Adrenal gland (tissue), 12 donors: Measurements from ENCODE around the gene MBNL2. TPM values are rescaled to one million over a fixed set of nuclear protein-coding genes. Genes with fewer than 3 reads are reported as not detected.

ENCODE experiments used
- DNase-seq, 7 donors: peaks; one replicate each; pipeline ENCODE4 v3.0.0-alpha.2; 2019 to 2020
- H3K27ac ChIP-seq, 5 donors: fragments of 200-600 bp; sonication (generic) in 4 of 5; 1 replicate in 3 of 5; 2 replicates in 2 of 5; pipeline versions ENCODE4 v1.5.1 to v1.8.0; 2016 to 2020; ENCODE audit warnings: mild to moderate bottlenecking in 1 of 5
- H3K27me3 ChIP-seq: fragments of 200-600 bp; 2 replicates; pipeline ENCODE4 v1.8.0; 2021
- H3K36me3 ChIP-seq, 2 donors: fragments of 200-600 bp; replicated peaks in 1 of 2; 1 replicate in 1 of 2; 2 replicates in 1 of 2; pipeline versions ENCODE4 v1.5.1 to v1.8.0; 2018 to 2022
- H3K4me1 ChIP-seq, 2 donors: fragments of 200-600 bp; replicated peaks in 1 of 2; 1 replicate in 1 of 2; 2 replicates in 1 of 2; pipeline versions ENCODE4 v1.5.1 to v1.8.0; 2018 to 2021
- H3K4me3 ChIP-seq, 4 donors: fragments of 200-600 bp; sonication (generic) in 3 of 4; one replicate each; pipeline ENCODE4 v1.5.1; 2016 to 2018
- H3K9me3 ChIP-seq, 3 donors: fragments of 200-600 bp; sonication (generic) in 1 of 3; replicated peaks in 1 of 3; 1 replicate in 2 of 3; 2 replicates in 1 of 3; pipeline versions ENCODE4 v1.5.1 to v1.8.0; 2016 to 2021
- POLR2A ChIP-seq, 2 donors: fragments of 450-650 bp; IDR thresholded peaks; one replicate each; pipeline ENCODE4 v1.6.1; 2017; ENCODE audit warnings: antibody characterized with exemption in 2 of 2, mild to moderate bottlenecking in 2 of 2, moderate library complexity in 1 of 2
- WGBS, 4 donors: extraction: QIAGEN DNeasy Blood & Tissue Kit in 2 of 4; methylation state at CpG; one replicate each; pipeline versions ENCODE4 v1.1.5 to v1.1.7; 2013 to 2017; 5-methylcytosine and 5-hydroxymethylcytosine counted together
- intact Hi-C, 2 donors: fragments of 100-400 bp; cut with DNase I; formaldehyde crosslinking; loops; one replicate each; pipeline versions ENCODE4 v1.14.1 to v1.15.0; 2022 to 2023
- polyA plus RNA-seq, 3 donors: library from polyadenylated mRNA; stranded (reverse); fragments of 200-250 nt in 2 of 3; fragments of 350-450 nt in 1 of 3; fragmentation: Illumina TruSeq in 1 of 3; extraction: RNeasy Lipid Tissue Mini Kit (QIAGEN cat#74804) in 1 of 3; gene quantifications; one replicate each; pipeline ENCODE4 v1.2.3, GENCODE V29; 2013 to 2014
- total RNA-seq, 9 donors: library from RNA; depleted of rRNA in 4 of 9; stranded (reverse); fragments of >200 nt in 4 of 9; fragments of 120-200 nt in 1 of 9; fragmentation: NEBNext Ultra II Directional in 1 of 9; extraction: Animal tissue kit (Norgen Biotek cat#: 25700) in 1 of 9; gene quantifications; one replicate each; pipeline versions ENCODE4 v1.1.0 to v1.2.4, GENCODE V29; 2013 to 2023
- TF ChIP-seq, protein P1 (sequence below), 6 experiments: fragments of 450-650 bp in 4 of 6; fragments of 200-600 bp in 2 of 6; sonication (generic) in 1 of 6; IDR thresholded peaks; 1 replicate in 5 of 6; 2 replicates in 1 of 6; pipeline versions ENCODE4 v1.5.1 to v1.8.0; 2016 to 2021; ENCODE audit warnings: antibody characterized with exemption in 6 of 6, mild to moderate bottlenecking in 2 of 6, moderate library complexity in 1 of 6
- donor health status: healthy with polysubstance abuse.
- donor health status: Bipolar disorder and iron deficiency.
- donor health status: DM: yes; HTN: yes; CAD: no.
- donor health status: DM: no; HTN: no; CAD: no.
- donor health status: DM: no; HTN: no; CAD: no.
- donor health status: DM: yes; HTN: yes; CAD: no.

The MBNL2 gene
- total and polyA plus RNA-seq, 12 donors, result 29.2 to 250 (median 130) TPM

DNA sequence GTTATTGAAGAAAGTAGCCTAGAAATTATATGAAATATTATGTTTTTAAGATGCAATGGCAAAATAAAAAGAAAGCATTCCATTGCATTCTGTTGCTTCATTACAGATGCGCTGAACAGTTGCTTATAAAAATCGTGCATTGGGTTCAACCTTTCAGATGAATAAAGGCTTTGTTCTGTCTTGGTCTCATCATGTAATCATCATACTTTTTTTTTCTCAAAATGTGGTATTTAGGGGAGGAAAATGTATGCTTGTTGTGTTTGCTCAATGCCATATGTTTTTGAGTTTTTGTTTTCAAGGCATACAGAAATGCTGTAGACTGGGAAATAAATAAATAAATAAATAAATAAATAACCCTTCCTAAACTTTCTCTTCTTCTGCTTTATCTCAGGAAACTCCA, 1.1 kb upstream of the MBNL2 start:
- Histone ChIP-seq H3K9me3 (no peaks in the 10 kb centered on the region), H3K36me3 (no peaks in the 10 kb centered on the region), H3K27ac (peak overlapping the region in 1 of 5 donors; percentile 97), H3K27me3 (no peaks in the 10 kb centered on the region), H3K4me1 (peaks cover 7 to 20% of the 10 kb centered on the region in 2 donors), H3K4me3 (no peak overlapping the region)
- 89 to 93% (median 91%) methylated on average over 2 of the region's 2 CpGs for WGBS, 4 donors
- no peak for DNase-seq
- intact Hi-C loops, result loop anchor here (5.0 to 10.0 kb wide), 2 partner anchors 134 to 136 kb away; no protein-coding TSS in a partner anchor
- TF ChIP-seq, protein P1, sequence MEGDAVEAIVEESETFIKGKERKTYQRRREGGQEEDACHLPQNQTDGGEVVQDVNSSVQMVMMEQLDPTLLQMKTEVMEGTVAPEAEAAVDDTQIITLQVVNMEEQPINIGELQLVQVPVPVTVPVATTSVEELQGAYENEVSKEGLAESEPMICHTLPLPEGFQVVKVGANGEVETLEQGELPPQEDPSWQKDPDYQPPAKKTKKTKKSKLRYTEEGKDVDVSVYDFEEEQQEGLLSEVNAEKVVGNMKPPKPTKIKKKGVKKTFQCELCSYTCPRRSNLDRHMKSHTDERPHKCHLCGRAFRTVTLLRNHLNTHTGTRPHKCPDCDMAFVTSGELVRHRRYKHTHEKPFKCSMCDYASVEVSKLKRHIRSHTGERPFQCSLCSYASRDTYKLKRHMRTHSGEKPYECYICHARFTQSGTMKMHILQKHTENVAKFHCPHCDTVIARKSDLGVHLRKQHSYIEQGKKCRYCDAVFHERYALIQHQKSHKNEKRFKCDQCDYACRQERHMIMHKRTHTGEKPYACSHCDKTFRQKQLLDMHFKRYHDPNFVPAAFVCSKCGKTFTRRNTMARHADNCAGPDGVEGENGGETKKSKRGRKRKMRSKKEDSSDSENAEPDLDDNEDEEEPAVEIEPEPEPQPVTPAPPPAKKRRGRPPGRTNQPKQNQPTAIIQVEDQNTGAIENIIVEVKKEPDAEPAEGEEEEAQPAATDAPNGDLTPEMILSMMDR (IDR thresholded peaks at IDR 0.05), result no peak
- no peak for TF ChIP-seq POLR2A (IDR thresholded peaks at IDR 0.05)

DNA sequence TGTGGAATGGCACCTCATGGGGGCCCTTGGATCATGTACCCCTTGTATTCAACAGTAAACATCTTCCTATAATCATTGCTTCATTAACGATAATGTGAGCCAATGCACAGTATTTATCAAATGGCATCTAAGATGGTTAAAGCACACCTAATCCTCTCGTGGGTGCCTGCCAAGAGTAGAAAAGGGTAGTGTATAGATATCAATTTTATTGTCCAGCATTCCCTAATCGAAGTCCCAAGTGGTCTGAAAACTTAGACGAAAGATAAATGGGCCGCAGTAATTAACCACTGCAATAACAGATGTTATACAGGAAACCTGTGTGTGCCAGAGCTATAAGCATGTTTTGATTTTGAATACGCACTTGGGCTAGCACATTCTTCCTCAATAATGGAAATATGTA, 667 bp upstream of the MBNL2 start:
- Histone ChIP-seq H3K27me3 (no peaks in the 10 kb centered on the region), H3K9me3 (no peaks in the 10 kb centered on the region), H3K4me3 (peak overlapping the region in 1 of 4 donors; percentile 81), H3K36me3 (no peaks in the 10 kb centered on the region), H3K4me1 (peaks cover 12 to 25% of the 10 kb centered on the region in 2 donors), H3K27ac (peak overlapping the region in 3 of 5 donors; percentile 94 to 97 (median 96))
- TF ChIP-seq, protein P1 (IDR thresholded peaks at IDR 0.05), result no peak
- no peak for TF ChIP-seq POLR2A (IDR thresholded peaks at IDR 0.05)
- intact Hi-C loops, result loop anchor here (5.0 to 10.0 kb wide), 2 partner anchors 133 to 136 kb away; no protein-coding TSS in a partner anchor
- 23 to 33% (median 28%) methylated on average over 6 of the region's 6 CpGs for WGBS, 4 donors
- DNase-seq, result no peak

DNA sequence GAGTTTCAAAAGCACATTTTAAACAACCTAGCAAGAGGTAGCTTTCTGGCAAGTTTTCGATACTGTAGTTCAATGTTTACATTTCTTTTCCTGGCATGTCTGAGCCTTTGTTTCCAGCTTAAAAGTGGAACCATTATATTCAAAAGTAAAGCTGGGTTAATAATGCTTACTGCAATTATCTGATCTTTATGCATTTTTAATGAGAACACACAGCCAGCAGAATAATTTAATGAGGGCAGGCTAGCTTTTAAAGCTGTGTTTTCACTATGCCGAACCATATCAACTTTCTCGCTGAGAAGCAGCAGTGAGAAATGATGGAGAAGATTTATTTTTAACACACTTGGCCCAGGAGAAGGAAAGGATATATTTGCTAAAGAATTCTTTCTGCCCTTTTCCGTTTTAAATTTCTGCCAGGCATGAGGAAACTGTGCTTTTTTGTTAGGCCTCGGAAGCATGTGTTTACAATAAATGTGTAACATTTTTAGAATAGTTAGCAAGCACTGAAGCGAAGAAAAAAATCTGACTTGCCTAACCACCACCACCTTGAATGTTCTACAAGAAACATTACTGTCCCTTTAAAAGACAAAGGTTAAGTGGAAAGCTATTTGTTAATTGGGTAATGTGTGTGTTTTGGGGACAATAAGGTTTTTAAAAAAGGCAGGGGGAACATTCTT, 1.0 kb downstream of the MBNL2 start:
- H3K4me3 ChIP-seq, result peak overlapping the region; percentile 44 to 87 (median 72)
- intact Hi-C loops, result loop anchor here (5.0 to 10.0 kb wide), 2 partner anchors 132 to 134 kb away; no protein-coding TSS in a partner anchor
- DNase-seq, result no peak
- no peaks in the 10 kb centered on the region for H3K9me3 ChIP-seq
- H3K27me3 ChIP-seq, result no peaks in the 10 kb centered on the region
- peak overlapping the region; percentile 66 to 97 (median 94) for H3K27ac ChIP-seq
- H3K36me3 ChIP-seq, result no peaks in the 10 kb centered on the region
- WGBS, 4 donors, result 1% methylated on average over 6 of the region's 6 CpGs
- H3K4me1 ChIP-seq, result peaks cover 29 to 42% of the 10 kb centered on the region in 2 donors
- TF ChIP-seq, protein P1 (IDR thresholded peaks at IDR 0.05), result no peak
- TF ChIP-seq POLR2A (IDR thresholded peaks at IDR 0.05), result no peak

DNA sequence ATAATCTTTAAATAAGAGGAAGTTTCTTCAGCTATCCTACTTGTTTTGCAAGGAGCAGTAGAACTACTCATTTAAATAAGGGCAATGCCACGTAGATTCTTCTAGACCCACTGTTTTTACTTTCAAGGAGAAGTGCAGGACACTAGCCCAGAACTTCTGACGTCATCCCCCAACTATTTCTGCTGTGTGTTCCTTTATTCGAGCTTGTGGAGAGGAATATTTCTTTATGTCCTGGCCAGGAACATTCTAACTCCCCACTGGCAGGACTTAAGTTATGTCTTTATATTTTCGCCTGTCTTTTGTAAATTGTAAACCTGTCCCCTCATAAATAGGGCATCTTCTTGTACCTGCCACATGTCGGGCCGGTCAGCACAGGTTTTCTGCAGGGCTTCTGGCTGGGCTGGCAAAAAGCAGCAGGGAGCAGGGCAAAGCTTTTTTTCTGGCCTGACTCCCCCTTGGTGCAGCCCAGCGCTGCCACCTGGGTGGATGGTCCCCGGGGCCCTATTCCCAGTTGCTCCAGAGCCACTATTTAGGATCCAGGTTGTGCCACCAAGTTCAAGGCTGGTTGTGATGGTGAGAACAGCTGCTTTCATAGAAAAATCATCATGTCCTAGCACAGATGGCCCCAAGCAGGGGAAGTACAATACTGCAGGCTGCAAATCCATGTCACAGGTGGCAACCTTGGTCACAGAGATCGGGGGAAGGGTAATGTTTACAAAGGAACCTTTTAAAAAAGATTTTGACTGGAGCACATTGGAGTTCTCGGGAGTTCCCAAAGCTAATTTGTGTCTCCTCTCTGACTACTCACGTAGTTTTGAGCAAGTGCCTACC, 1.8 kb downstream of the MBNL2 start:
- TF ChIP-seq POLR2A (IDR thresholded peaks at IDR 0.05), result peak in 1 of 2 donors; percentile 65
- TF ChIP-seq, protein P1 (IDR thresholded peaks at IDR 0.05), result peak in 2 of 6 experiments; percentile 12 to 14
- no peaks in the 10 kb centered on the region for H3K27me3 ChIP-seq
- intact Hi-C loops, result loop anchor here (5.0 to 10.0 kb wide), 2 partner anchors 131 to 133 kb away; no protein-coding TSS in a partner anchor
- peaks cover 30 to 49% of the 10 kb centered on the region in 2 donors for H3K4me1 ChIP-seq
- H3K27ac ChIP-seq, result peak overlapping the region; percentile 66 to 97 (median 94)
- H3K4me3 ChIP-seq, result peak overlapping the region; percentile 44 to 87 (median 72)
- DNase-seq, result peak; percentile 65 to 86 (median 73)
- peaks cover 0 to 4% of the 10 kb centered on the region in 2 donors for H3K36me3 ChIP-seq
- 0 to 3% (median 1%) methylated on average over 9 to 11 of the region's 11 CpGs for WGBS, 4 donors
- H3K9me3 ChIP-seq, result no peaks in the 10 kb centered on the region
